Heart left ventricle (tissue), 13 donors: ENCODE measurements around the gene CYP2A6.

Experiments used
- CTCF ChIP-seq, 12 donors: fragments of 200-600 bp; sonication (generic) in 4 of 12; IDR thresholded peaks; one replicate each; pipeline versions ENCODE4 v1.5.0 to v1.8.0; 2018 to 2022; ENCODE audit warnings: antibody characterized with exemption in 12 of 12, mild to moderate bottlenecking in 5 of 12
- POLR2A ChIP-seq, 2 donors: fragments of 450-650 bp; IDR thresholded peaks; one replicate each; pipeline ENCODE4 v1.6.1; 2017; ENCODE audit warnings: antibody characterized with exemption in 2 of 2, mild to moderate bottlenecking in 2 of 2, moderate library complexity in 2 of 2
- donor health status: ischemic (EF 13 %, LVEDD 7.1; RV severe dilation, severe dysfunction).
- donor health status: DM: no; HTN: yes; CAD: no.
- donor health status: DM: no; HTN: no; CAD: no.
- donor health status: ischemic (EF 25% LVEDD 6.9; RV normal size, moderate dysfunction).
- donor health status: ischemic (EF 25% LVEDD 5.7; RV mildly dilated, moderate dysfunction).
- donor health status: ischemic (EF 35%, LVEDD 5.7; RV mildly dilated, moderate dysfunction).
- donor health status: nonischemic (EF 11% LVEDD 7.7; RV severe dilation, severe dysfunction).
- donor health status: DM: yes; HTN: yes; CAD: no.
- donor health status: PGD.
- donor health status: ischemic (EF 29% LVEDD 5.4; RV normal size, mild dysfunction).
- donor health status: nonischemic (EF 23%, LVEDD 6.1; RV moderate dilation, normal function).

DNA sequence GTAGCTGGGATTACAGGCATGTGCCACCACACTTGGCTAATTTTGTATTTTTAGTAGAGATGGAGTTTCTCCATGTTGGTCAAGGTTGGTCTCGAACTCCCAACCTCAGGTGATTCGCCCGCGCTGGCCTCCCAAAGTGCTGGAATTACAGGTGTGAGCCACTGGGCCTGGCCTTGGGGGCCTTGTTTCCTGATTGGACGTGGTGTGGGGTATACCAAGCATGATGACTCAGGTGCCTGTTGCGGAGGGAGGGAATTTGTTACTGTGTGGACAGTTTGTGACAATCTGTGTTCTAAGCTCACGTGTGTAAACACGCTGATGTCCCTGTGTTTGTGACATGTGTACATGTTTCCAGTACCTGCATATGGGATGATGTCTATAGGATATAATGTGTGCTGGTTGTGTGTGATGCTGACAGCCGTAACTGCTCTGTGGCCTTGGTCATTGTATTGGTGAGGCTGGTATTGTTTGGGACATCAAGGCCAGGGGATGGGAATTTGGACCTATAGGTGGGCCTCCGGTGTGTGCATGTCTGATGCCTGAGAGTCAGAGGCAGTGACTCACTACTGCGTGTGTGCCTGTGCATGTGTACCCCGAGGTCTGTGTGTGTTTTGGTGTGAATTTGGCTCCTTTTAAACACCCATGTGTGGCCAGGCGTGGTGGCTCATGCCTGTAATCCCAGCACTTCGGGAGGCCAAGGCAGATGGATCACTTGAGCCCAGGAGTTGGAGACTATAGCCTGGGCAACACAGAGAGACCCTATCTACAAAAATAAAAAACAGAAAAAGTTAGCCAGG lies 52.9 kb downstream of the CYP2A6 start:
- TF ChIP-seq CTCF (IDR thresholded peaks at IDR 0.05) = no peak
- TF ChIP-seq POLR2A (IDR thresholded peaks at IDR 0.05) = no peak
